GM18909 (cell line): ENCODE data around the gene MCEMP1.

Source experiments
- ATAC-seq: cut with Tn5 transposase; IDR thresholded peaks from one replicate; pipeline ENCODE4 v1.9.1; 2021; ENCODE audit warnings: mild to moderate bottlenecking; ENCODE audit not compliant: unreplicated experiment, poor library complexity

MCEMP1 gene

DNA sequence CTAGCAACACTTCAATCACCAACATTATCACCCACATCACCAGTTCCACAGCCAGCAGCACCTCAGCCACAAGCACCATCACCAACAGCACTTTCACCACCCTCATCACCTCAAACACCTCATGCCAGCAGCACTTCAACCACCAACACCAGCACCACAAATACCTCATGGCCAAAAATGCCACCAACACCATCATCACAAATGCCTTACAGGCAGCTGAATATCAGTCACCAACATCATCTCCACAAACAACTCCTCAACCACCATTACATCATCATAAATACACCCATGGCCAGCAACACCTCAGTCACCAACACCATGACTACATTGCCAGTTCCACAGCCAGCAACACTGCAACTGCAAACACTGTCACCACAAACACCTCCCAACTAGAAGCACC lies 14.6 kb downstream of the MCEMP1 start:
- ATAC-seq, result no peak

DNA sequence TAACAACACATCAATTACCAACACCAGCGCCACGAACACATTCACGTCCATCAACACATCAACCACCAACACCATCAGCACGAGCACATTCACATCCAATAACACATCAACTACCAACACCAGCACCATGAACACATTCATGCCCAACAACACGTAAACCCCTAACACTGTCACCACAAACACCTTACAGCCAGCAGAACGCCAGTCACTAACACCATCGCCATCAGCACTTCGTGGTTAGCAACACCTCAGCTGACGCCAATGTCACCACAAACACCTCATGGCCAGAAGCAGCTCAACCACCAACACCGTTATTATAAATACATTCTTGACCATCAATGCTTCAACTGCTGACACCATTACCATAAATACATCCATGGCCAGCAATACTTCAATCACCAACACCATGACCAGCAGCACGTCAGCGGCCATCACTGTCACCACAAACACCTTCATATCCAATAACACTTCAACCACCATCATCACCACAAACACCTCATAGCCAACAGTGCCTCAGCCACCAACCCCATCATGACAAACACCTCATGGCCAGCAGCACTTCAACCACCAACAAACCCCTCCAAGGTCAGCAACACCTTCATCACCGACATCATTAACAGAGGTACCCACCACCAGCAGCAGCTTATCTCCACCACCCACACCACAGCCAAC lies 15.7 kb downstream of the MCEMP1 start:
- no peak for ATAC-seq

DNA sequence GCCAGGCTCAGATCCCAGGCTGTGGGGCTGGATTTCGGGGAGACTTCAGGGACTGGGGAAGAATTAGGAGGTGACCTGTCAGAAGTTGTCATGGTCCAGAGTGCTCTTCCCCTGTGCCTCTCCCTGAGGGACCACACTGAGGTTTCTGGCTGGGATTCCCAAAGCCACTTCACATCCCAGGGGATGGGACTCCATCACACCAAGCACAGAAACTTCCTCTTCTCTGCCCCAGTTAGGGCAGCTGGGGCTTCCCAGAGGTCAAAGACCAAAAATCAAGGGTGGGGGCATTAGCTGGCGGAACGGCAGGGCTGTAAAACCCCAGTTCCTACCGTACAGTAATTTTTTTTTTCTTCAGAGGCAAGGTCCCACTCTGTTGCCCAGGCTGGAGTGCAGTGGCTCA lies 17.6 kb downstream of the MCEMP1 start:
- ATAC-seq, result no peak

DNA sequence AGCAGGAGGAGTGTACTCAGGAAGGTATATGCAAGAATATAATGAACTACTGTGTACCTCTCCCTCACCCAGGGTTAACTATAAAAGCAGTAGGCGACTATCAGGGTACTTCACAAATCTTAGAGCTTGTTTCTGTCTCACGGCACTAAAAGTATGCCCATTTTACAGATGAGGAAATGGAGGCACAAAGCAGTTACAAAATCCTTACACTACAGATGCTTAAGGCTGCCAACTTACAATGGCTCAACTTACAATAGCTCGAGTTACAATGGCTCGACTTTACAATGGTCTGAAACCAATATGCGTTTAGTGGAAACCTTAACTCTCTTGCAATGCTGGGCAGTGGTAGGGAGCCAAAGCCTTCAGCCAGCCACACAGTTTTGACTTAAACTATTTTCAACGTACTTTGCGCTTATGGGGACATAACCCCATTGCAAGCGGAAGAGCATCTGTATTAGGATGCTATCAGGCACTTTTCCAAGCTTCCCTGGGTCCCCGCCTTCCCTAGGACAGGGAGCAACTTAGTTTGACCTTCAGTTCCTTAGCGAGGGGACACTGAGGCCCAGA lies 20.9 kb downstream of the MCEMP1 start:
- ATAC-seq, result no peak

DNA sequence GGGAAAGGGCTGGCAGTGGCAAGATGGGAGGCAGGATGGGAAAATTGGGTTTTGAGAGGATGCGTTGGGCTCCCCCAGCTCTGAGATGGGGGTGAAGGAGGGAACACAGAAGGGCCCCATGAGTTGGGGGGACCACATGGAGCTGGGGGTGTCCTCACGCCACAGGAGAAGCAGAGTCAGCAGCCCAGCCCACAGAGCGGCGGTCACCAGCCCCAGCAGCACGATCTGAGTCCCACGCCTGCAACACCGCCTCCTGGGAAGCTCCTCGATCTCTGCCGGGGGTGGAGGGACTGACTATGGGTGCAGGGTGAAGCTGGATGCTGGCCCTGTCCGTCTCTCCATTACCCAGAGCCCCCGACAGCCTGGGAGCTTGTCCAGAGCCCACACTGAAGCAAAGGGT lies 21.7 kb downstream of the MCEMP1 start:
- ATAC-seq, result no peak

DNA sequence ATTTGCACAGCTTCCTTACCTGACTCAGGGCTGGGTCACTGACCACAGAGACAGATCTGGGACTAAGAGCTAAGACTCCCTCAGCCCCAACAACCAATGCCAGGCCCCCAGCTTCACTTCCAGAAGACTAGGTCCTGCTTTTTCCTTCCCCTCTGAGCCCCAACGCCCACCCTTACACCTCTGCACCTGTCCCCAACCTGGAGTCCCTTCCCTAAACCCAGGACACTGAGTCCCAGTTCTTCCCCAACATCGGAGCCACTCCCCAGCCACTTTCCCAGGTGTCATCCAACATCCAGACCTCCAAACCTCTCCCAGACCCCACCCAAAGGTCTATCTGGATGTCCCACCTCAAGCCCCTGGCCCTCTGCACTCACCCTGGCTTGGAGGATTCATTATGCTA lies 22.1 kb downstream of the MCEMP1 start:
- no peak for ATAC-seq

- ATAC-seq, result no peak
These were observed 22.8 kb downstream of the MCEMP1 start for GRCh38 chr19:7699417-7700401.

- no peak for ATAC-seq
These were observed 24.3 kb downstream of the MCEMP1 start for GRCh38 chr19:7701049-7701653.

- peak; percentile 59 for ATAC-seq
These were observed 25.0 kb downstream of the MCEMP1 start, which contains the start of gene FCER2 for GRCh38 chr19:7701654-7702457. Gene FCER2, minus strand, starts transcription at chr19:7702131. Its CDS starts 2,371 bp downstream, at chr19:7699760.

DNA sequence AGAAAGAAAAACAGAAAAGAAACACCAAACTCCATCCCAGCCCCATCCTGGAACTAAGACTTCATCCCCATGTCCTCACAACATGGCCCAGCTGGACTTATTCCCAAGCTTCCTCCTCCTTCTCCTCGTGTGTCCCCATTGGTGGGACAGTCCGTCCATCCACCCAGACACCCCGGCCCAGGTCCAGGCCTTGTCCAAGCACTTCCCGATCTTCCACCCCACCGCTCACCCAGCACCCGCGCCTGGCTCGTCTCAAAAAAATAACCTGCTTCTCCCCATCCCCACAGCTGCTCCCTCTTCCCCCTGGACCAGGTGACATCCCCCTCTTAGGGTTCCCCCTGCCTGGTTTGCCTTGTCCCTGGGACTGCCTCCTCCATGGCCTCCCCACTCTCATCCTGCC lies 26.4 kb downstream of the MCEMP1 start:
- no peak for ATAC-seq

DNA sequence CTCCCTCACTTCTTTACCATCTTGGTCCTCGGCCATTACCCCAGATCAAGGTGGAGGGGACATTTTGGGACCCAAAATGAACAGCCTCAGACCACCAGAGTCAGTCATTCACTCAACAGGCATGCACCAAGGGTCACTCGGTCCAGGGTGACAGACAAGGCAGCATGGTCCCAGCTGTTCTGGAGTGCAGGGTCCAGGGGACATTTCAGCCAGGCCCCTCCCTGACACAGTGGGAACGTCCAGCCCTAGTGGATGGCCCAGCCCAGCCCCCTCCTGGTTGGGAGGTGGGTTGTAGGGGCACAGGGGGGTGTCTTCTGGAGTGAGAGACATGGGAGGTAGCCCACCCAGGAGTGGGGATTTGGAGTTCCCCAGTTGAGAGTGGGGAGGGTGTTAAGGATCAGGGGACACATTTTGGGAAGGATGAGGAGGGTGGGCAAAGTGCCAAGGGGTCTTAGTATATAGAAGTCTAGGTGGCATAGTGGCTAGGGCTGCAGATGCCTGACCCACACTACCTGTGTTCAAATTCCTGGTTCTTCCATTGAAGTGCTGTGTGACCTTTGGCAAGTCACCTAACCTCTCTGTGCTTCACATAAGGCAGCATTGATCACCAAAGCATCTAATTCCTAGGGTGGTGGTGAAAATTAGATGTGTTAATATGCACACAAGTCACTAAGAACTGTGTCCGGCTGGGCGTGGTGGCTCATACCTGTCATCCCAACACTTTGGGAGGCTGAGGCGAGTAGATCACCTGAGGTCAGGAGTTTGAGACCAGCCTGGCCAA lies 27.6 kb downstream of the MCEMP1 start:
- no peak for ATAC-seq

- peak; percentile 45 for ATAC-seq
These were observed 28.7 kb downstream of the MCEMP1 start for GRCh38 chr19:7705387-7706187.

DNA sequence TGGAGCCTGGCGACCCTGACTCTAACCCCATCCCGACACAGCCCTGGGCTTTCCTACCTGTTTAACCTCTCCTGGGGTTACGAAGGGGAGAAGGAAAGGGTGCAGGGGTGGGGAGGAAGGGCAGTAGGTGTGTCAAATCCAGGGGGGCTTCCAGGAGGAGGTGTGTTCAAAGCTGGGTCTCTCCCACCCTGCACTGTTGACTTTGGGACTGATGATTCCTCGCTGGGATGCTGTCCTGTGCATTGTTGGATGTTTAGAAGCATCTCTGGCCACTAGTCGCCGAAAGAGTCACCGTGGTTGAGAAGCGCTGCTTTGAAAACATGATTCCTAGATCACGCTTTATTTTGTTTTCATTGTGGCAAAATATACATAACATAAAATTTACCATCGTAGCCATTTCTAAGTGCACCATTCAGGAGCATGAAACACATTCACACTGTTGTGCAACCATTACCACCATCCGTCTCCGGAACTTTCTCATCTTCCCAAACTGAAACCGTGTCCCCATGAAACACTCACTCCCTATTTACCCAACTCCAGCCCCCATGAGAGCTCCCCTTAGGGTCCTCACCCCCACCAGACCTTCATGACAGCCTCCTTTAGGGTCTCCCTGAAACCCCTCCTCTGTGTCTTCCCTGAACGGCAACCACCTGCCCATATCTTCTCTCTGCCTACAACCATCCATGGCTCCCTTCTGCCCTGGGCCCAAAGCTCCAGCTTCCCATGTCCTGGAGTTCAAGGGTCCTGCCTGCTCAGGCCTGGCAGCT lies 29.5 kb downstream of the MCEMP1 start:
- no peak for ATAC-seq

GRCh38 chr19:7706955-7707456 lies 30.1 kb downstream of the MCEMP1 start:
- ATAC-seq, result no peak

- ATAC-seq, result no peak
These were observed 33.1 kb downstream of the MCEMP1 start for GRCh38 chr19:7709932-7710460.

- no peak for ATAC-seq
These were observed 33.7 kb downstream of the MCEMP1 start for GRCh38 chr19:7710616-7711015.

GRCh38 chr19:7715671-7716070 lies 38.8 kb downstream of the MCEMP1 start:
- ATAC-seq, result no peak
